MG63 (cell line): ENCODE results near the gene WNT7A. TPM values are rescaled to one million over a fixed set of nuclear protein-coding genes. Genes with fewer than 3 reads are reported as not detected.

Experiments used
- total RNA-seq: library from RNA; depleted of rRNA; stranded (reverse); fragments of >200 nt; shearing (Covaris generic); gene quantifications from 2 replicates; pipeline ENCODE4 v1.2.3, GENCODE V29; 2014; ENCODE audit warnings: low replicate concordance; rRNA removed

The WNT7A gene
- total RNA-seq, 1 experiment from 2014 or later, result not detected

Other genes starting within 250 kb of the WNT7A start
- gene CHCHD4, start 244.8 kb upstream of the WNT7A start, total RNA-seq, result 22.0 and 24.3 TPM in 2 replicates
- gene TMEM43, start 245.0 kb upstream of the WNT7A start, total RNA-seq, result 97.6 and 97.8 TPM in 2 replicates